Measurements from ENCODE around the gene CAMTA1. TPM values are rescaled to one million over a fixed set of nuclear protein-coding genes. Genes with fewer than 3 reads are reported as not detected.

CAMTA1 gene
- polyA plus RNA-seq, 1 experiment, result 64.9 TPM

- Histone ChIP-seq H3K4me3 (ENCODE audit: low read depth, low read length) (no peak overlapping the region), H3K27ac (ENCODE audit: low read depth, low read length) (no peak overlapping the region), H3K27me3 (ENCODE audit: control insufficient read depth, insufficient read depth, low read length) (peaks cover 14% of the 10 kb centered on the region), H3K9me3 (ENCODE audit: control insufficient read depth, insufficient read depth, low read length) (no peaks in the 10 kb centered on the region)
- ChIA-PET CTCF (no interaction called here), POLR2A (no interaction called here)
- TF ChIP-seq CTCF (IDR thresholded peaks at IDR 0.05; ENCODE audit: low read depth, low read length), result no peak
- DNase-seq (ENCODE audit: low read depth, low spot score), result no peak
Measured at GRCh38 chr1:7000720-7001119, 215.5 kb downstream of the CAMTA1 start.

- POLR2A ChIA-PET, result no interaction called here
- CTCF ChIA-PET, result interaction anchor here (0.5 kb wide), 1 partner anchor 98 kb away, joined by 6 read pairs; no protein-coding TSS in a partner anchor
- H3K27me3 ChIP-seq (ENCODE audit: control insufficient read depth, insufficient read depth, low read length), result peaks cover 14% of the 10 kb centered on the region
- H3K4me3 ChIP-seq (ENCODE audit: low read depth, low read length), result no peak overlapping the region
- no peak overlapping the region for H3K27ac ChIP-seq (ENCODE audit: low read depth, low read length)
- DNase-seq (ENCODE audit: low read depth, low spot score), result no peak
- TF ChIP-seq CTCF (IDR thresholded peaks at IDR 0.05; ENCODE audit: low read depth, low read length), result no peak
- H3K9me3 ChIP-seq (ENCODE audit: control insufficient read depth, insufficient read depth, low read length), result no peaks in the 10 kb centered on the region
Measured at GRCh38 chr1:7002728-7003127, 217.5 kb downstream of the CAMTA1 start.

GRCh38 chr1:7003676-7004075 lies 218.4 kb downstream of the CAMTA1 start:
- no peak overlapping the region for H3K27ac ChIP-seq (ENCODE audit: low read depth, low read length)
- H3K4me3 ChIP-seq (ENCODE audit: low read depth, low read length), result no peak overlapping the region
- CTCF ChIA-PET, result interaction anchor here (1.0 kb wide), 1 partner anchor 302 kb away, joined by 6 read pairs; the partner anchor contains the start of gene DNAJC11
- no peak for TF ChIP-seq CTCF (IDR thresholded peaks at IDR 0.05; ENCODE audit: low read depth, low read length)
- H3K27me3 ChIP-seq (ENCODE audit: control insufficient read depth, insufficient read depth, low read length), result peaks cover 16% of the 10 kb centered on the region
- H3K9me3 ChIP-seq (ENCODE audit: control insufficient read depth, insufficient read depth, low read length), result no peaks in the 10 kb centered on the region; the same call in 1 of the 2 replicates
- no peak for DNase-seq (ENCODE audit: low read depth, low spot score)
- POLR2A ChIA-PET, result no interaction called here

GRCh38 chr1:7004181-7004580 lies 218.9 kb downstream of the CAMTA1 start:
- Histone ChIP-seq H3K27me3 (ENCODE audit: control insufficient read depth, insufficient read depth, low read length) (peaks cover 14% of the 10 kb centered on the region), H3K4me3 (ENCODE audit: low read depth, low read length) (no peak overlapping the region), H3K27ac (ENCODE audit: low read depth, low read length) (no peak overlapping the region), H3K9me3 (ENCODE audit: control insufficient read depth, insufficient read depth, low read length) (no peaks in the 10 kb centered on the region; the same call in 1 of the 2 replicates)
- POLR2A ChIA-PET, result no interaction called here
- no peak for TF ChIP-seq CTCF (IDR thresholded peaks at IDR 0.05; ENCODE audit: low read depth, low read length)
- DNase-seq (ENCODE audit: low read depth, low spot score), result no peak
- CTCF ChIA-PET, result interaction anchor here (1.0 to 1.2 kb wide), 2 partner anchors 38 to 302 kb away, joined by 3 to 6 read pairs; partner anchors contain the start of gene DNAJC11

GRCh38 chr1:7005762-7006161 lies 220.5 kb downstream of the CAMTA1 start:
- H3K27me3 ChIP-seq (ENCODE audit: control insufficient read depth, insufficient read depth, low read length), result peaks cover 25% of the 10 kb centered on the region
- POLR2A ChIA-PET, result no interaction called here
- CTCF ChIA-PET, result no interaction called here

More at GRCh38 chr1:7005762-7006161, 220.5 kb downstream of the CAMTA1 start:
- H3K4me3 ChIP-seq (ENCODE audit: low read depth, low read length), result no peak overlapping the region
- DNase-seq (ENCODE audit: low read depth, low spot score), result no peak
- no peak for TF ChIP-seq CTCF (IDR thresholded peaks at IDR 0.05; ENCODE audit: low read depth, low read length)
- no peak overlapping the region for H3K27ac ChIP-seq (ENCODE audit: low read depth, low read length)
- H3K9me3 ChIP-seq (ENCODE audit: control insufficient read depth, insufficient read depth, low read length), result no peaks in the 10 kb centered on the region; the same call in 1 of the 2 replicates
